Prostate gland (tissue), 2 donors: ENCODE results near the gene CACNA2D1. TPM values are rescaled to one million over a fixed set of nuclear protein-coding genes. Genes with fewer than 3 reads are reported as not detected.

ENCODE experiments used
- DNase-seq: peaks from one replicate; pipeline ENCODE4 v3.0.0-alpha.2; 2019; ENCODE audit warnings: low spot score
- H3K27ac ChIP-seq, 2 donors: fragments of 200-600 bp; sonication (generic); 2 replicates each; pipeline ENCODE4 v1.5.1; 2017 to 2019
- H3K27me3 ChIP-seq: fragments of 200-600 bp; sonication (generic); replicated peaks from 2 replicates; pipeline ENCODE4 v1.5.1; 2019; ENCODE audit not compliant: insufficient read depth
- H3K36me3 ChIP-seq, 2 donors: fragments of 200-600 bp; sonication (generic); 1 replicate in 1 of 2; 2 replicates in 1 of 2; pipeline versions ENCODE4 v1.5.1 to v1.8.1; 2017 to 2019
- H3K4me1 ChIP-seq: fragments of 200-600 bp; sonication (generic); replicated peaks from 2 replicates; pipeline ENCODE4 v1.5.1; 2019
- H3K4me3 ChIP-seq, 2 donors: fragments of 200-600 bp; sonication (generic); 2 replicates each; pipeline ENCODE4 v1.5.1; 2017 to 2019
- H3K9me3 ChIP-seq: fragments of 200-600 bp; sonication (generic); 2 replicates; pipeline ENCODE4 v1.5.1; 2017
- CTCF ChIP-seq, 4 experiments: fragments of 200-600 bp in 2 of 4; fragments of 450-650 bp in 2 of 4; sonication (generic) in 2 of 4; IDR thresholded peaks; 1 replicate in 3 of 4; 2 replicates in 1 of 4; pipeline ENCODE4 v1.5.1; 2016 to 2019; ENCODE audit warnings: antibody characterized with exemption in 4 of 4, mild to moderate bottlenecking in 2 of 4, moderate library complexity in 2 of 4
- POLR2A ChIP-seq: fragments of 450-650 bp; IDR thresholded peaks from one replicate; pipeline ENCODE4 v1.6.1; 2016; ENCODE audit warnings: antibody characterized with exemption, mild to moderate bottlenecking
- POLR2AphosphoS5 ChIP-seq: sonication (generic); formaldehyde crosslinking; IDR thresholded peaks from one replicate; pipeline ENCODE4 v1.6.1; 2017; ENCODE audit warnings: antibody characterized with exemption
- WGBS: methylation state at CpG from one replicate; pipeline ENCODE4 v1.1.5; 2018; 5-methylcytosine and 5-hydroxymethylcytosine counted together
- intact Hi-C: fragments of 100-400 bp; cut with DNase I; formaldehyde crosslinking; loops from one replicate; pipeline ENCODE4 v1.14.2; 2022
- total RNA-seq, 2 donors: library from RNA; depleted of rRNA; stranded (reverse); fragments of >200 nt; gene quantifications; one replicate each; pipeline ENCODE4 v1.1.0, GENCODE V29; 2016

The CACNA2D1 gene
- total RNA-seq, 2 donors from 2014 or later: 16.9 to 24.4 TPM

- TF ChIP-seq CTCF (IDR thresholded peaks at IDR 0.05) (no peak), POLR2AphosphoS5 (no peak), POLR2A (no peak)
- 86% methylated on average over 2 of the region's 2 CpGs for WGBS
- Histone ChIP-seq H3K27me3 (no peaks in the 10 kb centered on the region), H3K9me3 (no peaks in the 10 kb centered on the region), H3K36me3 (no peaks in the 10 kb centered on the region), H3K27ac (no peak overlapping the region), H3K4me3 (no peak overlapping the region), H3K4me1 (no peaks in the 10 kb centered on the region)
- intact Hi-C loops: no loop called here
- DNase-seq: no peak
Measured at GRCh38 chr7:82122275-82122674, 321.3 kb downstream of the CACNA2D1 start.

GRCh38 chr7:82114237-82114636 lies 329.3 kb downstream of the CACNA2D1 start:
- H3K9me3 ChIP-seq: no peaks in the 10 kb centered on the region
- H3K36me3 ChIP-seq: no peaks in the 10 kb centered on the region
- H3K4me1 ChIP-seq: no peaks in the 10 kb centered on the region
- intact Hi-C loops: no loop called here
- no peak overlapping the region for H3K4me3 ChIP-seq
- no peaks in the 10 kb centered on the region for H3K27me3 ChIP-seq
- WGBS: 89% methylated on average over 6 of the region's 6 CpGs
- DNase-seq: no peak
- no peak overlapping the region for H3K27ac ChIP-seq
- TF ChIP-seq POLR2AphosphoS5: no peak
- no peak for TF ChIP-seq CTCF (IDR thresholded peaks at IDR 0.05)

DNA sequence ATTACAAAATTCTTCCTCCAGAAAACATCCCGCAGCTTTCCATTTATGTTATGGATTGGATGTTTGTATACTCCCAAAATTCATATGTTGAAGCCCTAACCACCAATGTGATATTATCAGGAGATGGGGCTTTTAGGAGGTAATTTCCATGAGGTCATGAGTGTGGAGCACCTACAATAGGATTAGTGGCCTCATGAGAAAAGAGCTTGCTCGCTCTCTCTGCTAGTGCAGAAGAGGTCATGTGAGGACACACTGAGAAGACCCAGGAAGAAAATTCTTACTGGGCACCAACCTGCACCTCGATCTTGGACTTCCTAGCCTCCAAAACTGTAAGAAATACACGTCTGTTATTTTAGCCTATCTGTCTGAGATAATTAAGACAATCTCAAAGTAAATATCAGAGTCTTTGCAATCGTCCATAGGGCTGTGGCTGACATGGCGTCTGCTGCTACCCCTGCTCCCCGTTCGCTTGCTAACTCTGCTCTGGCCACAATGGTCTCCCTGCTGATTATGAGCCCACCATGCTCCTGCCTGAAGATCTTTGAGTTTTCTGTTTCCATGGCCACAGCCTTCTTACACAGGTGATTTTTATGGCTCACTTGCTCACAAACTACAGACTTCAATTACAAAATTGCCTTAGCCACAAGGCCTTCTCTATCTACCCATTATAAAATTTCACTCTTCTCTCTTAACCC lies 333.3 kb downstream of the CACNA2D1 start:
- TF ChIP-seq CTCF (IDR thresholded peaks at IDR 0.05): no peak
- TF ChIP-seq POLR2A: no peak
- no peak for TF ChIP-seq POLR2AphosphoS5
- H3K27ac ChIP-seq: no peak overlapping the region
- intact Hi-C loops: no loop called here
- H3K27me3 ChIP-seq: no peaks in the 10 kb centered on the region
- H3K36me3 ChIP-seq: no peaks in the 10 kb centered on the region
- 88% methylated on average over 8 of the region's 8 CpGs for WGBS
- H3K9me3 ChIP-seq: no peaks in the 10 kb centered on the region
- no peak for DNase-seq
- no peaks in the 10 kb centered on the region for H3K4me1 ChIP-seq
- H3K4me3 ChIP-seq: no peak overlapping the region

DNA sequence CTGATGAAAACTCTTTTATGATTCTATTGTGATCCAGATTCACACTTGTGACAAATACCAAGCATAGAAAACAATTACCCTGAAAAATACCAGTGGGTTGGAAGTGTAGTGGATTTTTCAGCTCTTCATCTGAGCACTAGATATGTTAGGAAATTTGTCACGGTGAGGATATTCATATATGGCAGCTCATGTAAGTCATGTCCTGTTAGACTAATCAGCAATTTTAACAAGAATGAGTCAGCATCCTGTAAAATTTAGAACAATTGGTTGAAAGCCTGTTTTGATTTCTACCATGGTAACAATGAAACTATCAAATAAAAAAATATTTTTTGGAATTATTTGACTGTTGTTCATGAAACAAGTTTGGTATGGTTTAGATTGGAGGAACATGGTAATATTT lies 334.3 kb downstream of the CACNA2D1 start:
- TF ChIP-seq POLR2A (no peak), CTCF (IDR thresholded peaks at IDR 0.05) (no peak), POLR2AphosphoS5 (no peak)
- H3K9me3 ChIP-seq: no peaks in the 10 kb centered on the region
- no peaks in the 10 kb centered on the region for H3K4me1 ChIP-seq
- H3K4me3 ChIP-seq: no peak overlapping the region
- 48% methylated on average over 1 of the region's 1 CpG for WGBS
- no peaks in the 10 kb centered on the region for H3K27me3 ChIP-seq
- intact Hi-C loops: no loop called here
- no peak overlapping the region for H3K27ac ChIP-seq
- H3K36me3 ChIP-seq: no peaks in the 10 kb centered on the region
- DNase-seq: no peak

DNA sequence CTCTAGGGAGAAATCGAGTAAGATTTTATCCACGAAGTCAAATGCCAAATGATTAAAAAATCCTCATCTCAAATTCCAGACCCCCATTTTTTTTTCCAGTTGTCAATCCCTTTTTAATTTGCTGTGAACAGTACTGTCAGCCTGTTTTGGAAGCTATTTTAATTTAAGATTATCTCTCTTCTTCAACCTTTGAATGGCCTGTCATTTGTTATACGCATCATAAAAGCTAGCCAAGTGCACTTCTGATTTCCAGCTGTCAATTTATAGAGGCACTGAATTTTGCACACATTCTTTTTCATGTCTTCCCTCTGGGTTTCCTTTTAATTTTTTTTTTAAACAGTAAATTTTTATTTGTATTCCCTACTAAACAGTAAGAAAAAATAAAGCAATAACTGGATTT lies 337.4 kb downstream of the CACNA2D1 start:
- H3K4me3 ChIP-seq: no peak overlapping the region
- H3K27ac ChIP-seq: no peak overlapping the region
- TF ChIP-seq POLR2A (no peak), CTCF (IDR thresholded peaks at IDR 0.05) (no peak), POLR2AphosphoS5 (no peak)
- H3K36me3 ChIP-seq: no peaks in the 10 kb centered on the region
- no peaks in the 10 kb centered on the region for H3K4me1 ChIP-seq
- no peak for DNase-seq
- 64% methylated on average over 3 of the region's 3 CpGs for WGBS
- no peaks in the 10 kb centered on the region for H3K27me3 ChIP-seq
- no peaks in the 10 kb centered on the region for H3K9me3 ChIP-seq
- intact Hi-C loops: no loop called here
